Measurements from ENCODE around the gene BRD7. TPM values are rescaled to one million over a fixed set of nuclear protein-coding genes. Genes with fewer than 3 reads are reported as not detected.

The BRD7 gene
- total and polyA plus RNA-seq, 2 of the 13 experiments (the other 11 are each of a cell fraction or from before 2014, with no cell fraction given) = 82.3 to 149 TPM

GRCh38 chr16:50381679-50382440 is 13.1 kb upstream of the BRD7 start (continued):
- TF ChIP-seq FOXC1 (CRISPR knock-in tag; IDR thresholded peaks at IDR 0.05; ENCODE audit: borderline replicate concordance) (no peak), SNAPC5 (CRISPR knock-in tag; IDR thresholded peaks at IDR 0.05; ENCODE audit: borderline replicate concordance) (no peak), ZBTB44 (CRISPR knock-in tag; IDR thresholded peaks at IDR 0.05) (no peak), NPAS2 (CRISPR knock-in tag; IDR thresholded peaks at IDR 0.05; ENCODE audit: borderline replicate concordance) (no peak), CHD2 (IDR thresholded peaks at IDR 0.05; ENCODE audit: low read depth, low read length) (no peak), PHF21A (CRISPR knock-in tag; IDR thresholded peaks at IDR 0.05) (no peak), ARID5B (CRISPR knock-in tag; IDR thresholded peaks at IDR 0.05) (peak; percentile 49; the same call in 1 of the 2 replicates), ZNF432 (CRISPR knock-in tag; IDR thresholded peaks at IDR 0.05; ENCODE audit: borderline replicate concordance) (no peak), ZNF362 (CRISPR knock-in tag; IDR thresholded peaks at IDR 0.05; ENCODE audit: borderline replicate concordance) (no peak), HES4 (CRISPR knock-in tag; IDR thresholded peaks at IDR 0.05; ENCODE audit: borderline replicate concordance) (no peak), ZNF563 (CRISPR knock-in tag; IDR thresholded peaks at IDR 0.05) (no peak), ZSCAN20 (CRISPR knock-in tag; IDR thresholded peaks at IDR 0.05; ENCODE audit: borderline replicate concordance) (no peak), PCBP1 (IDR thresholded peaks at IDR 0.05; ENCODE audit: borderline replicate concordance, low read depth, low read length) (no peak), ZNF704 (CRISPR knock-in tag; IDR thresholded peaks at IDR 0.05; ENCODE audit: borderline replicate concordance) (no peak), FOXK1 (CRISPR knock-in tag; IDR thresholded peaks at IDR 0.05; ENCODE audit: borderline replicate concordance, low read depth) (peak; percentile 97; the same call in 1 of the 2 replicates), SALL1 (CRISPR knock-in tag; IDR thresholded peaks at IDR 0.05) (no peak), ZNF672 (CRISPR knock-in tag; IDR thresholded peaks at IDR 0.05) (no peak), TP53 (CRISPR knock-in tag; conservative IDR thresholded peaks at IDR 0.05) (no peak), ZNF607 (CRISPR knock-in tag; IDR thresholded peaks at IDR 0.05; ENCODE audit: borderline replicate concordance) (no peak), MEIS2 (CRISPR knock-in tag; IDR thresholded peaks at IDR 0.05) (no peak), SP4 (CRISPR knock-in tag; IDR thresholded peaks at IDR 0.05) (no peak), MYNN (CRISPR knock-in tag; IDR thresholded peaks at IDR 0.05; ENCODE audit: low read depth) (no peak)

Measured in HepG2 (cell line).